HFFc6 (cell line): ENCODE measurements around the gene STX12. TPM values are rescaled to one million over a fixed set of nuclear protein-coding genes. Genes with fewer than 3 reads are reported as not detected.
A peak's percentile ranks its signal among the peaks of the same experiment; 100 is the strongest.
"Not testable (repeated sequence)": the region's sequence is repeated elsewhere in the genome, so short reads cannot be mapped to it uniquely, and the experiment has no call there.

Experiments
- DNase-seq: peaks from one replicate; pipeline ENCODE4 v3.0.0-alpha.2; 2018
- H3K27ac Mint-ChIP-seq: 2 replicates; pipeline ENCODE4 v1.8.0; 2020; ENCODE audit warnings: mild to moderate bottlenecking, mixed read lengths
- H3K27me3 Mint-ChIP-seq: 2 replicates; pipeline ENCODE4 v1.8.0; 2021; ENCODE audit warnings: mild to moderate bottlenecking, moderate library complexity, mixed read lengths; ENCODE audit not compliant: insufficient read depth
- H3K36me3 Mint-ChIP-seq: 2 replicates; pipeline ENCODE4 v1.8.0; 2021; ENCODE audit warnings: low read depth, mixed read lengths
- H3K4me1 Mint-ChIP-seq: 2 replicates; pipeline ENCODE4 v1.8.0; 2020; ENCODE audit warnings: low read depth, mixed read lengths
- H3K4me3 Mint-ChIP-seq: 2 replicates; pipeline ENCODE4 v1.8.0; 2020; ENCODE audit warnings: mild to moderate bottlenecking, moderate library complexity, mixed read lengths
- H3K9me3 Mint-ChIP-seq: 2 replicates; pipeline ENCODE4 v1.8.0; 2020; ENCODE audit warnings: mild to moderate bottlenecking, mixed read lengths
- CTCF ChIP-seq: fragments of 200-600 bp; sonication (generic); IDR thresholded peaks from 2 replicates; pipeline ENCODE4 v1.5.0; 2021; ENCODE audit warnings: antibody characterized with exemption, mild to moderate bottlenecking
- total RNA-seq, 6 experiments: library from RNA; stranded (reverse); fragmentation: NEBNext Ultra II Directional; extraction: Animal tissue kit (Norgen Biotek cat#: 25700); gene quantifications; 2 replicates in 1 of 6; 3 replicates in 5 of 6; pipeline ENCODE4 v1.2.3, GENCODE V29; 2021

The STX12 gene
- total RNA-seq, 6 experiments from 2014 or later, result 38.6 to 58.1 (median 46.2) TPM

GRCh38 chr1:27821761-27822315, 48.8 kb downstream of the STX12 start:
- H3K36me3 Mint-ChIP-seq, result peaks cover 12% of the 10 kb centered on the region
- no peak overlapping the region for H3K27ac Mint-ChIP-seq
- no peak overlapping the region for H3K4me3 Mint-ChIP-seq
- peaks cover 18% of the 10 kb centered on the region for H3K4me1 Mint-ChIP-seq
- TF ChIP-seq CTCF, result no peak
- no peaks in the 10 kb centered on the region for H3K9me3 Mint-ChIP-seq
- DNase-seq, result no peak
- H3K27me3 Mint-ChIP-seq, result no peaks in the 10 kb centered on the region

- H3K9me3 Mint-ChIP-seq, result no peaks in the 10 kb centered on the region
- H3K4me1 Mint-ChIP-seq, result peaks cover 9% of the 10 kb centered on the region
- no peak for DNase-seq
- no peak overlapping the region for H3K27ac Mint-ChIP-seq
- H3K4me3 Mint-ChIP-seq, result no peak overlapping the region
- no peaks in the 10 kb centered on the region for H3K27me3 Mint-ChIP-seq
- TF ChIP-seq CTCF, result no peak
- H3K36me3 Mint-ChIP-seq, result peaks cover 6% of the 10 kb centered on the region; the same call in 1 of the 2 replicates
Observed at GRCh38 chr1:27823784-27824183, 50.8 kb downstream of the STX12 start.

DNA sequence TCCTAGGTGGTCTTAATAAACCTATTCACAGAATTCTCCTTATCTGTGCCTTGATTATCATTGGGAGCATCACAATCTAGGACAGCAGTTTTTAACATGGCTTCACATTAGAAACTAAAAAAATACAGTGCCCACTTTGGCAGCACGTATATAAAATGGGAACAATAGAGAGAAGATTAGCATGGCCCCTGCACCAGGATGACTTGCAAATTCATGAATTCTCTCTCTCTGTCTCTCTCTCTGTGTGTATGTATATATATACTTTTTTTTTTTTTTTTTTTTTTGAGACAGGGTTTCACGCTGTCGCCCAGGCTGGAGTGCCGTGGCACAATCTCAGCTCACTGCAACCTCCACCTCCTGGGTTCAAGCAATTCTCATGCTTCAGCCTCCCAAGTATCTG, 51.4 kb downstream of the STX12 start:
- peaks cover 3% of the 10 kb centered on the region; the same call in 1 of the 2 replicates for H3K36me3 Mint-ChIP-seq
- peaks cover 9% of the 10 kb centered on the region for H3K4me1 Mint-ChIP-seq
- no peak overlapping the region for H3K27ac Mint-ChIP-seq

GRCh38 chr1:27829339-27829960, 56.4 kb downstream of the STX12 start:
- peaks cover 11% of the 10 kb centered on the region; the same call in 1 of the 2 replicates for H3K9me3 Mint-ChIP-seq
- H3K27ac Mint-ChIP-seq, result peak overlapping the region; percentile 97; the same call in 1 of the 2 replicates
- H3K36me3 Mint-ChIP-seq, result peaks cover 12% of the 10 kb centered on the region
- peak overlapping the region; percentile 97 for H3K4me3 Mint-ChIP-seq
- H3K27me3 Mint-ChIP-seq, DNase-seq: not testable (repeated sequence)
- peaks cover 23% of the 10 kb centered on the region for H3K4me1 Mint-ChIP-seq

More for the DNA sequence above, 51.4 kb downstream of the STX12 start:
- no peaks in the 10 kb centered on the region for H3K27me3 Mint-ChIP-seq
- H3K4me3 Mint-ChIP-seq, result no peak overlapping the region
- no peak for TF ChIP-seq CTCF
- DNase-seq, result no peak
- H3K9me3 Mint-ChIP-seq, result no peaks in the 10 kb centered on the region

- Mint-ChIP-seq H3K27ac (peak within 1 kb of the TSS; percentile 97), H3K9me3 (peaks cover 11% of the 10 kb centered on the region; the same call in 1 of the 2 replicates), H3K36me3 (peaks cover 12% of the 10 kb centered on the region), H3K4me1 (peaks cover 23% of the 10 kb centered on the region), H3K27me3 (no peaks in the 10 kb centered on the region; the same call in 1 of the 2 replicates), H3K4me3 (peak within 1 kb of the TSS; percentile 97)
- peak; percentile 91 for DNase-seq
- no peak for TF ChIP-seq CTCF
Observed at GRCh38 chr1:27830621-27831440, 57.8 kb downstream of the STX12 start, which contains the start of gene PPP1R8. Gene PPP1R8 (plus strand): TSS chr1:27830782. CDS start chr1:27830836, 54 bp downstream.
